ENCODE results near the gene PDGFB. TPM values are rescaled to one million over a fixed set of nuclear protein-coding genes. Genes with fewer than 3 reads are reported as not detected.
A peak's percentile ranks its signal among the peaks of the same experiment; 100 is the strongest.

Gene PDGFB
- total RNA-seq, 2 donors from 2014 or later = 5.9 to 10.4 TPM

DNA sequence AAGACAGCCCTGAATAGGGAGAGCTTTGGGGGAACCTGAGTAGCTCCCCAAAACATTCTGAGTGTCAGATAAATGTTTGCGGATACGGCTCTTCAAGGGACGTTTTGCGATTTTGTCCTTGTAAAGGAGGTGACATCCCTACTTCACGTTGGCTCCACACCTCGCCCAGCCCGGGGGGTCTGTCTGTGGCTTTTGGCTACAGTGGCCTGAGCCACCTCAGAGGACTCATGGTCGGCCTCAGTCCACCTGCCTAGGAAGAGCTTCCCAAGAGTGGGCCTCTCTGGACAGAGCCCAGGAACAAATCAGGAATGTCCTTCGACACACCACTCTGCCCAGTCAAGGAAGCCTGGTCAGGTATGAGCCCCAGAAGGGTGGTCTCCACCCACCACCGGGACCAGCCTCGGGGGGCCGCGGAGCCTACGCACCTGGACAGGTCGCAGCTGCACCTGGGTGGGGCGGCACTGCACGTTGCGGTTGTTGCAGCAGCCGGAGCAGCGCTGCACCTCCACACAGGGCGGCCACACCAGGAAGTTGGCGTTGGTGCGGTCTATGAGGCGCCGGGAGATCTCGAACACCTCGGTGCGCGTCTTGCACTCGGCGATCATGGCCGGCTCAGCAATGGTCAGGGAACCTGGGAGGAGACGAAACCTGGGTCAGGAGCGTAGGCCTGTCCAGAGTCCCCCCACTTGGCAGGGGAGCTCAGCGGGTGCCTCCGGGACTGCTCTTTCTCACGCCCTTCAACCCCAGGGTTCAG, 13.4 kb downstream of the PDGFB start:
- no peaks in the 10 kb centered on the region for H3K36me3 ChIP-seq (ENCODE audit: control insufficient read depth, insufficient read depth, low read length)
- 96 to 97% methylated on average over 33 to 37 of the region's 37 CpGs for WGBS, 2 experiments (ENCODE audit: insufficient coverage in 1 of 2, insufficient read length in 1 of 2)
- H3K27ac Mint-ChIP-seq = no peak overlapping the region
- no peaks in the 10 kb centered on the region for H3K9me3 Mint-ChIP-seq
- no peak for DNase-seq
- peaks cover 15% of the 10 kb centered on the region for H3K36me3 Mint-ChIP-seq (ENCODE audit: low read depth)
- H3K27me3 ChIP-seq (ENCODE audit: control insufficient read depth, insufficient read depth, low read length, poor library complexity, severe bottlenecking) = no peaks in the 10 kb centered on the region
- TF ChIP-seq, protein P1, sequence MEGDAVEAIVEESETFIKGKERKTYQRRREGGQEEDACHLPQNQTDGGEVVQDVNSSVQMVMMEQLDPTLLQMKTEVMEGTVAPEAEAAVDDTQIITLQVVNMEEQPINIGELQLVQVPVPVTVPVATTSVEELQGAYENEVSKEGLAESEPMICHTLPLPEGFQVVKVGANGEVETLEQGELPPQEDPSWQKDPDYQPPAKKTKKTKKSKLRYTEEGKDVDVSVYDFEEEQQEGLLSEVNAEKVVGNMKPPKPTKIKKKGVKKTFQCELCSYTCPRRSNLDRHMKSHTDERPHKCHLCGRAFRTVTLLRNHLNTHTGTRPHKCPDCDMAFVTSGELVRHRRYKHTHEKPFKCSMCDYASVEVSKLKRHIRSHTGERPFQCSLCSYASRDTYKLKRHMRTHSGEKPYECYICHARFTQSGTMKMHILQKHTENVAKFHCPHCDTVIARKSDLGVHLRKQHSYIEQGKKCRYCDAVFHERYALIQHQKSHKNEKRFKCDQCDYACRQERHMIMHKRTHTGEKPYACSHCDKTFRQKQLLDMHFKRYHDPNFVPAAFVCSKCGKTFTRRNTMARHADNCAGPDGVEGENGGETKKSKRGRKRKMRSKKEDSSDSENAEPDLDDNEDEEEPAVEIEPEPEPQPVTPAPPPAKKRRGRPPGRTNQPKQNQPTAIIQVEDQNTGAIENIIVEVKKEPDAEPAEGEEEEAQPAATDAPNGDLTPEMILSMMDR (conservative IDR thresholded peaks at IDR 0.05) = no peak
- H3K4me1 ChIP-seq (ENCODE audit: control insufficient read depth, insufficient read depth, low read length) = peaks cover 11% of the 10 kb centered on the region
- H3K9ac ChIP-seq (ENCODE audit: extremely low read depth, low read length, poor library complexity, severe bottlenecking) = no peak overlapping the region
- peaks cover 25% of the 10 kb centered on the region for H3K4me1 Mint-ChIP-seq
- no peaks in the 10 kb centered on the region for H3K27me3 Mint-ChIP-seq (ENCODE audit: insufficient read depth)
- no peak overlapping the region for H3K4me3 ChIP-seq (ENCODE audit: low read length)
- no peaks in the 10 kb centered on the region for H3K9me3 ChIP-seq (ENCODE audit: control insufficient read depth, low read length)
- H3K4me3 Mint-ChIP-seq = no peak overlapping the region
- H3K27ac ChIP-seq (ENCODE audit: low read depth, low read length) = no peak overlapping the region

DNA sequence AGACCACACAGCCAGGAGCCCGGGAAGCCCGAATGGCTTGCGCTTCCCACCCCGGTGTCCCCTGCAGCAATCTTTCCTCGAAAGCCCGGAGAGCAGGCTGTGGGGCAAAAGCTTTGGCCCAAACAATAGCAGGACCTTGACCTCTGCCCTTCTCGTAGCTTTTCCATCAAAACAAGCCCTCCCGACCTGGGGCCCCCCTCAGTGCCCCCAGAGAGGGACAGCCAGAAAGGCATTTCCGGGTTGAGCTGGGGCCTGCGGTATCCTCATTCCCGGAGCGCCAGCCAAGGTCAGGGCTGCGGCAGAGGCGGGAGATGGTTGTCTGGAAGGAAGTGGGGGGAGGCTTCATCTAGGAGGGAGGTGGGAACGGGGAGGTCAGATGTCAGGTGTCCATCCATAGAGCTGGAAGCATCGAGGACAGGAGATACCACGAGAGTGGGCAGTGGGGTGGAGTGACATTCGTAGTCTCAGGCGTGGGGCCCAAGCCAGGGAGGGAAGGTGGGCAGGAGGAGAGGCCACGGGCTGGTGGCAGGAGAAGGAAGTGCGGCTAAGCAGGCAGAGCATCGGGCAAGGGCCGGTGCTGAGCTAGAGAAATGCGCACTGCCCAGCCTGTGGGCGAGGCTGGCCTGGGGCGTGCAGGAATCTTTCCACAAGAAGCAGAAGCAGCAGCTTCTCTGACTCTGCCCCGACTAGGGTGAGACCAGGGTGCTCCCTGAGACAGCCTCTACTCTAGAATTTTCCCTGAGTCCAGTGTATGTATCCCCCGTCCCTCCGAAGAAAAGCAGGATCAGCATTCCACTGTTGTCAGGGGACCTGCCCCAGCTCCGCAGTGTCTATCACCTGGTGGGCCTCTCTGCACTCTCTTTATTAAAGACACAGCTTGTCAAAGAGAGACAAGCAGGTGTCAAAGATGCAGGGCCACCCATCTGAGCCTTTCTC, 14.3 kb downstream of the PDGFB start:
- Histone ChIP-seq H3K36me3 (ENCODE audit: control insufficient read depth, insufficient read depth, low read length) (no peaks in the 10 kb centered on the region), H3K9me3 (ENCODE audit: control insufficient read depth, low read length) (no peaks in the 10 kb centered on the region), H3K27me3 (ENCODE audit: control insufficient read depth, insufficient read depth, low read length, poor library complexity, severe bottlenecking) (no peaks in the 10 kb centered on the region), H3K4me1 (ENCODE audit: control insufficient read depth, insufficient read depth, low read length) (peaks cover 11% of the 10 kb centered on the region), H3K9ac (ENCODE audit: extremely low read depth, low read length, poor library complexity, severe bottlenecking) (no peak overlapping the region), H3K27ac (ENCODE audit: low read depth, low read length) (peak overlapping the region; percentile 38), H3K4me3 (ENCODE audit: low read length) (no peak overlapping the region)
- DNase-seq = peak; percentile 92
- H3K4me1 Mint-ChIP-seq = peaks cover 20% of the 10 kb centered on the region
- H3K27me3 Mint-ChIP-seq (ENCODE audit: insufficient read depth) = no peaks in the 10 kb centered on the region
- WGBS, 2 experiments (ENCODE audit: insufficient coverage in 1 of 2, insufficient read length in 1 of 2) = 40 to 51% methylated on average over 13 to 30 of the region's 30 CpGs
- no peak overlapping the region for H3K4me3 Mint-ChIP-seq
- H3K9me3 Mint-ChIP-seq = no peaks in the 10 kb centered on the region
- H3K27ac Mint-ChIP-seq = peak overlapping the region; percentile 73
- TF ChIP-seq, protein P1 (conservative IDR thresholded peaks at IDR 0.05) = peak; percentile 48
- peaks cover 15% of the 10 kb centered on the region for H3K36me3 Mint-ChIP-seq (ENCODE audit: low read depth)

DNA sequence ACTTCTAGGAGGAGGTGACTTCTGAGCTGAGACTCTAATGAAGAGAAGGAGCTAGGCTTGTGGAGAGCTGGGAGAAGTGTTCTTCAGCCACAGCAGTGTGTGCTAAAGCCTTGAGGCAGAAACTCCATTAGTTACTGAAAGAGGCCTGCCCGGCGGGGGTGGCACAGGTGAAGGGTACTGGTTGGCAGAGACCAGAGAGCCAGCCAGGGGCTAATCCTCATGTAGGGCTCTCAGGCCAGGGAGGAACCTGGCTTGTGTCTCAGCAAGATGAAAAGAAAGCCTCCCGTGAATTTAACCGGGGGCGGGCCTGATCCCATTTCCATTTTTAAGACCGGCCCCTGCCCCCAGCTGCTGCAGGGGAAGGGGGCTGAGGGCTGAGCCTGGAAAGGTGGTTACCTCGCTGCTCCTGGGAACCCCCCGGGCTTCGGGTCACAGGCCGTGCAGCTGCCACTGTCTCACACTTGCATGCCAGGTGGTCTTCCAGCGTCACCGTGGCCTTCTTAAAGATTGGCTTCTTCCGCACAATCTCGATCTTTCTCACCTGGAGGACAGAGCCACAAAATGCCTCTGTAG, 15.0 kb downstream of the PDGFB start:
- TF ChIP-seq, protein P1 (conservative IDR thresholded peaks at IDR 0.05) = no peak
- H3K27me3 Mint-ChIP-seq (ENCODE audit: insufficient read depth) = no peaks in the 10 kb centered on the region
- H3K4me3 Mint-ChIP-seq = no peak overlapping the region
- peaks cover 19% of the 10 kb centered on the region for H3K4me1 Mint-ChIP-seq
- peak overlapping the region; percentile 73 for H3K27ac Mint-ChIP-seq
- peaks cover 18% of the 10 kb centered on the region for H3K36me3 Mint-ChIP-seq (ENCODE audit: low read depth)
- Histone ChIP-seq H3K4me1 (ENCODE audit: control insufficient read depth, insufficient read depth, low read length) (peaks cover 11% of the 10 kb centered on the region), H3K9ac (ENCODE audit: extremely low read depth, low read length, poor library complexity, severe bottlenecking) (no peak overlapping the region), H3K27me3 (ENCODE audit: control insufficient read depth, insufficient read depth, low read length, poor library complexity, severe bottlenecking) (no peaks in the 10 kb centered on the region), H3K36me3 (ENCODE audit: control insufficient read depth, insufficient read depth, low read length) (no peaks in the 10 kb centered on the region), H3K9me3 (ENCODE audit: control insufficient read depth, low read length) (no peaks in the 10 kb centered on the region), H3K27ac (ENCODE audit: low read depth, low read length) (peak overlapping the region; percentile 38), H3K4me3 (ENCODE audit: low read length) (no peak overlapping the region)
- DNase-seq = no peak
- H3K9me3 Mint-ChIP-seq = no peaks in the 10 kb centered on the region
- WGBS, 2 experiments (ENCODE audit: insufficient coverage in 1 of 2, insufficient read length in 1 of 2) = 41 to 46% methylated on average over 14 of the region's 14 CpGs
